Activated B cell treated with CpG ODN at 0.5 μM for 24 hours (primary cell): ENCODE data around the gene ZNG1A. TPM values are rescaled to one million over a fixed set of nuclear protein-coding genes. Genes with fewer than 3 reads are reported as not detected.
"Not testable (repeated sequence)": the region's sequence is repeated elsewhere in the genome, so short reads cannot be mapped to it uniquely, and the experiment has no call there.

Experiments
- ATAC-seq: fragments of 200-7000 bp; cut with Tn5 transposase; one replicate; pipeline ENCODE4 v1.10.0; 2021; ENCODE audit warnings: low read depth, mild to moderate bottlenecking, moderate library complexity
- CTCF ChIA-PET: fragments of 350-600 bp; sonication (Branson Sonifier 250); formaldehyde crosslinking; loops from one replicate; lab custom pipeline; 2021; ENCODE audit warnings: antibody characterized with exemption; lab: Charles Lee
- POLR2A ChIA-PET: fragments of 350-600 bp; sonication (Branson Sonifier 250); formaldehyde crosslinking; loops from one replicate; lab custom pipeline; 2021; ENCODE audit warnings: antibody characterized with exemption; lab: Charles Lee
- DNase-seq: peaks from one replicate; pipeline ENCODE4 v3.0.0; 2022
- H3K27ac Mint-ChIP-seq: one replicate; pipeline ENCODE4 v1.8.0; 2020; ENCODE audit warnings: mixed read lengths
- H3K27me3 Mint-ChIP-seq: one replicate; pipeline ENCODE4 v1.8.0; 2021; ENCODE audit warnings: mixed read lengths
- H3K36me3 Mint-ChIP-seq: one replicate; pipeline ENCODE4 v1.8.0; 2021; ENCODE audit warnings: low read depth, mixed read lengths
- H3K4me1 Mint-ChIP-seq: one replicate; pipeline ENCODE4 v1.8.0; 2021; ENCODE audit warnings: mixed read lengths
- H3K4me3 Mint-ChIP-seq: one replicate; pipeline ENCODE4 v1.8.0; 2020; ENCODE audit warnings: mild to moderate bottlenecking, mixed read lengths
- H3K9me3 Mint-ChIP-seq: one replicate; pipeline ENCODE4 v1.8.0; 2020; ENCODE audit warnings: mixed read lengths
- intact Hi-C: fragments of 100-400 bp; cut with micrococcal nuclease; formaldehyde crosslinking; loops from one replicate; pipeline ENCODE4 v1.15.1; 2024
- total RNA-seq: library from RNA; stranded (reverse); gene quantifications from 2 replicates; pipeline ENCODE4 v1.2.3, GENCODE V29; 2022

ZNG1A gene
- total RNA-seq, 1 donor from 2014 or later: 67.2 TPM

DNA sequence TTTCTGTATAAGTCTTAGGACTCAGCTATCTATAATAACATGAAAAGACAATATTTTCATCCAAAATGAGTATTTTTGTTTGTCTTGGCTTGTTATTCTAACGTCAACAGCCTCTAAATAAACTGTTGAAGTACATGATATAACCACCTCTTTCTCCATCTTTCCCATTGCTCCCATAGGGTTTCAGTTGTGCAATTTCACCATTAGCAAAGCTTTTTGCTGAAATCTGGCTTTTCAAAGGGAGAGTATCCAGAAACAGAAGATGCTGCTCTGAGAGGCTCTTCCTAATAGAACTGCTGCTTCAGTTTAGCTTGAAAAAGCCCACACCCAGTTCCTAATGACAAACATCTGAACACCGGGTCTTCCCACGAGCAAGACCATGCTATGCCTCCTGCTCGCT, 91.8 kb downstream of the ZNG1A start:
- H3K4me1 Mint-ChIP-seq, DNase-seq, POLR2A ChIA-PET, H3K36me3 Mint-ChIP-seq, ATAC-seq, H3K27ac Mint-ChIP-seq, H3K4me3 Mint-ChIP-seq, H3K9me3 Mint-ChIP-seq, intact Hi-C loops, H3K27me3 Mint-ChIP-seq, CTCF ChIA-PET: not testable (repeated sequence)

DNA sequence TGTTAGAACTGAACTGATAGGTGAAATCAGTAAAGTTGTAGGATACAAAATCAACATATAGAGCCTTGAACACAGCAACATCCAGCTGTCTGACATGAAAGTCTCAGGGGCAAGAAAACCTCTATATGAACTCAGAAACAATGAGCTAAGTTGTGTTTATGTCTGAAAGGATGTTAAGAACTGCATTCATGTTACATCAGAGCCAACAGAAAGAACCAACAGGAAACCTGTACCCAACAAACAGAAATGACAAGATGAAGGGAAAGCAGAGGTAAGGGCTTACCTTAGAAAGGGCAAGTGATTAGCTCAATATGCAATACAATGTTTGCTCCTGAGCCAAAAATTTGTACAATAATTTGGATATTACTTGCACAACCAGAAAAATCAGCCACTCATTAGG, 92.2 kb downstream of the ZNG1A start:
- H3K27ac Mint-ChIP-seq, CTCF ChIA-PET, H3K9me3 Mint-ChIP-seq, ATAC-seq, POLR2A ChIA-PET, H3K27me3 Mint-ChIP-seq, DNase-seq, H3K36me3 Mint-ChIP-seq, H3K4me3 Mint-ChIP-seq, H3K4me1 Mint-ChIP-seq, intact Hi-C loops: not testable (repeated sequence)

DNA sequence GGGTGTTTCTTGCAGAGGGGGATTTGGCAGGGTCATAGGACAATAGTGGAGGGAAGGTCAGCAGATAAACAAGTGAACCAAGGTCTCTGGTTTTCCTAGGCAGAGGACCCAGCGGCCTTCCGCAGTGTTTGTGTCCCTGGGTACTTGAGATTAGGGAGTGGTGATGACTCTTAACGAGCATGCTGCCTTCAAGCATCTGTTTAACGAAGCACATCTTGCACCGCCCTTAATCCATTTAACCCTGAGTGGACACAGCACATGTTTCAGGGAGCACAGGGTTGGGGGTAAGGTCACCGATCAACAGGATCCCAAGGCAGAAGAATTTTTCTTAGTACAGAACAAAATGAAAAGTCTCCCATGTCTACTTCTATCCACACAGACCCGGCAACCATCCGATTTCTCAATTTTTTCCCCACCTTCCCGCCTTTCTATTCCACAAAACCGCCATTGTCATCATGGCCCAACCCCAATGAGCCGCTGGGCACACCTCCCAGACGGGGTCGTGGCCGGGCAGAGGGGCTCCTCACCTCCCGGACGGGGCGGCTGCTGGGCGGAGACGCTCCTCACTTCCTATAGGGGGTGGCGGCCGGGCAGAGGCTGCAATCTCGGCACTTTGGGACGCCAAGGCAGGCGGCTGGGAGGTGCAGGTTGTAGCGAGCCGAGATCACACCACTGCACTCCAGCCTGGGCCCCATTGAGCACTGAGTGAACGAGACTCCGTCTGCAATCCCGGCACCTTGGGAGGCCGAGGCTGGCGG, 95.7 kb downstream of the ZNG1A start:
- H3K4me3 Mint-ChIP-seq, POLR2A ChIA-PET, intact Hi-C loops, H3K4me1 Mint-ChIP-seq, H3K36me3 Mint-ChIP-seq, ATAC-seq, H3K27ac Mint-ChIP-seq, DNase-seq, H3K9me3 Mint-ChIP-seq, CTCF ChIA-PET: not testable (repeated sequence)
- peaks cover 10% of the 10 kb centered on the region for H3K27me3 Mint-ChIP-seq

DNA sequence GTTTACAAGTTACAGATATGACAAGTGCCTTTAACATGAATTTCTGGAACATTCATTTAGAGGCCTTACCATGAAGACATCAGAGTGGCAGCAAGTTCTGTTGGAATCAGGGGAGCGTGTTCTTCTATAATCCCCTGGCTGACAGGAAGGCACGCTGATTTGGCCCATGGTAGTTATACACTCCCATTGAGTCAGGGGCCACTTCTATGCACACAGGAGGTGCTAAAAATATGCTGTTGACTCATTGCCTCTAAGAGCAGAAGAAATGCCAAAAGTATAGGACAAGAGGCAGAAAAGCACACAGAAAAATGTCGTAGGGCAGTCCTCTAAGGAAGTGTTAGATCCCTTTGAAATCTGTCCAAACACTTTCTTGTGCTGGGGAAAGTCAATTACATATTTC, 100.5 kb downstream of the ZNG1A start:
- DNase-seq, H3K4me1 Mint-ChIP-seq, intact Hi-C loops, H3K36me3 Mint-ChIP-seq, H3K4me3 Mint-ChIP-seq, POLR2A ChIA-PET, H3K9me3 Mint-ChIP-seq, CTCF ChIA-PET, H3K27ac Mint-ChIP-seq, ATAC-seq: not testable (repeated sequence)
- H3K27me3 Mint-ChIP-seq: peaks cover 11% of the 10 kb centered on the region

- H3K9me3 Mint-ChIP-seq, DNase-seq, H3K27me3 Mint-ChIP-seq, CTCF ChIA-PET, H3K27ac Mint-ChIP-seq, H3K4me3 Mint-ChIP-seq, ATAC-seq, intact Hi-C loops, POLR2A ChIA-PET, H3K36me3 Mint-ChIP-seq, H3K4me1 Mint-ChIP-seq: not testable (repeated sequence)
These were observed 102.5 kb downstream of the ZNG1A start for GRCh38 chr9:76389-76788.

DNA sequence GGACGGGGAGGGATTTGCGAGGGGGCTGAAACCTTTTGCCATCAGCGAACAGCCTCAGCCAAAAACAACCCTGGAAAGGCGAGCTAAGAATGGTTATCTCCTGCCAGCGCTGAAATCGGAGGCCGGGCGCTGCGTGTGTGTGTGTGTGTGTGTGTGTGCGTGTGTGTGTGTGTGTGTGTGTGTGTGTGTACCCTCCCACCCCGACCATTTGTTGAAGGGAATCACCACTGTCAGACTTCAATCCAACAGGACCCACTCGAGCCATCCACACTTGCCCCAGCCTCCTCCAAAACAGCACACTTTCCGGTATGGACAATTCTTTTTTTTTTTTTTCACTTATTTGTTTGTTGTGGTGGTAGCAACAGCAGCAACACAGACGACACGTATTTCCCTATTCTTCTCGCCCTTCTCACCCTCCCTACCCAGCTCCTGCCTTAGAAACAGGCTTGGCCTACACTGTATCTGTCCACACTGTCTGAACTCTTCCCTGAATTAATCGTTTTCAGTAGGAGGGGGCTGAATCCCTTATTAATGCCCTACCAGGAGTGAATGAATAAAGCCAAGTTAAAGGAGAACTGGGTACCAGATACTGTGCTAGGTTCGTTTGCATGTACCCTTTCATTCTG, 104.8 kb downstream of the ZNG1A start:
- CTCF ChIA-PET, H3K36me3 Mint-ChIP-seq, H3K27me3 Mint-ChIP-seq, intact Hi-C loops, DNase-seq, ATAC-seq, H3K9me3 Mint-ChIP-seq, H3K4me1 Mint-ChIP-seq, H3K27ac Mint-ChIP-seq, POLR2A ChIA-PET: not testable (repeated sequence)
- peak overlapping the region; percentile 52 for H3K4me3 Mint-ChIP-seq

GRCh38 chr9:73076-73899, 105.6 kb downstream of the ZNG1A start:
- H3K9me3 Mint-ChIP-seq, H3K36me3 Mint-ChIP-seq, H3K27ac Mint-ChIP-seq, POLR2A ChIA-PET, CTCF ChIA-PET, H3K27me3 Mint-ChIP-seq, intact Hi-C loops, DNase-seq, H3K4me1 Mint-ChIP-seq: not testable (repeated sequence)
- ATAC-seq: peak; percentile 18
- peak overlapping the region; percentile 52 for H3K4me3 Mint-ChIP-seq

Other genes starting within 250 kb of the ZNG1A start
- 22.7 and 29.0 TPM in 2 replicates for gene WASHC1, start 149.6 kb downstream of the ZNG1A start, total RNA-seq
- 0.55 and 0.61 TPM in 2 replicates for gene FOXD4, start 60.6 kb downstream of the ZNG1A start, total RNA-seq
- 207 and 219 TPM in 2 replicates for gene DOCK8, start 35.8 kb upstream of the ZNG1A start, total RNA-seq